Fibroblast of skin of left biceps (primary cell): ENCODE measurements around the gene GPC4.
"Not testable (repeated sequence)": the region's sequence is repeated elsewhere in the genome, so short reads cannot be mapped to it uniquely, and the experiment has no call there.

ENCODE experiments used
- DNase-seq, 2 experiments: peaks; one replicate each; pipeline ENCODE4 v3.0.0-alpha.2; 2013; ENCODE audit warnings: low read depth in 2 of 2

GPC4 gene

DNA sequence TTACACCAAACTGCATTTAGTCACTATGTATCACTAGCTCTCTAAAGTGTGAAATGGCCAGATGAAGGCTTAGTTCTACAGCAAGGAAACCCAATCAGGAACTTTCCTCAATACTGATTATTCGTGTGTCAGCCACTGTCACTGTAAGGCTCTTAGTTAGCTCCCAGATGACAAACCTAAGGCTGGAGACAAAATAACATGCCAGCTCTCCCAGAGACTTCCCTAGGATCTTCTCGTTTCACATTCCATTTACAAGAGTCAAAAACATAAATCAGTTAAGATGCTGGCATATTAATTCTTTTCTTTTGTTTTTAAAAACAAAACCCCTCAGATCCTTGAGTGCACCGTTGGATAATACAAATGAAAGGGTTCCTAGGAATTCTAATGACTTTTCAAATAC, 109.0 kb downstream of the GPC4 start:
- no peak for DNase-seq

DNA sequence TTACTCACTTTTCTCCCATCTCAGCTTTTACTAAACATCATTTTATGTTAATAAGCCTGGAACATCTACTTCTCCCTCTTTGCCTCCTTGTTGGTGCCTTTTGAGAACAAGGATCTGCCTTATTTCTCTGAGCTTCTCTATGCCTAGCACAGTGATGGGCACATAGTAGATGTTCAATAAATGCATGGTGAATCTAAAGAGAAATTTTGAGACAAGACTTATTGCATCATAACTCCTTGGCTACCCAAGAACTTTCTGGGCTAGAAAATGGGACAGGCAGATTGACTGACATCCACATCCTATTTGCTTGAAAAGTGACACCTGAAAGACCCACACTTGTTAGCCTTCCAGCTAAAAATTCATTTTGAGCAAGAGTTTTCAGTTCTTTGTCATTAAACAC, 109.9 kb downstream of the GPC4 start:
- no peak for DNase-seq

- DNase-seq: no peak
These were observed 112.4 kb downstream of the GPC4 start for GRCh38 chrX:133302775-133303445.

- DNase-seq: no peak
These were observed 114.7 kb downstream of the GPC4 start for GRCh38 chrX:133300591-133300990.

DNA sequence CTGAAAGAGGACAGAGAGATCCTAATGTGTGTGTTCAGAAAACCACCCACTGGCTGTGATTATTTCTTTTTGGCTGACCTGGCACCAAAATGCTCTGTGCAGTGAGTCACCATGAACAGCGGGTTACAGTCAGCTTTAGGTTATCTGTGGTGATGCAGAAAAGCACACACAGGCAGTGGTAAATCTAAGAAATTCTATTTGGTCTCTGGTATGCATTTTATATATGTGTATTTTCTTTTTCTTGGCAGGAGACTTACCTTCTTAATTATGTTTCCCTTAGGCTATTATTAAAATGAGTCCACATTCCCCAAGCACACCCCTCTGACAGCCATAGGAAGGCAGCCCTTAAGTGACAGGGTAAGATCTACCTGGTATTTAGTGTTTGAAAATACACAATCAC, 118.0 kb downstream of the GPC4 start:
- DNase-seq: peak; percentile 56 to 60

DNA sequence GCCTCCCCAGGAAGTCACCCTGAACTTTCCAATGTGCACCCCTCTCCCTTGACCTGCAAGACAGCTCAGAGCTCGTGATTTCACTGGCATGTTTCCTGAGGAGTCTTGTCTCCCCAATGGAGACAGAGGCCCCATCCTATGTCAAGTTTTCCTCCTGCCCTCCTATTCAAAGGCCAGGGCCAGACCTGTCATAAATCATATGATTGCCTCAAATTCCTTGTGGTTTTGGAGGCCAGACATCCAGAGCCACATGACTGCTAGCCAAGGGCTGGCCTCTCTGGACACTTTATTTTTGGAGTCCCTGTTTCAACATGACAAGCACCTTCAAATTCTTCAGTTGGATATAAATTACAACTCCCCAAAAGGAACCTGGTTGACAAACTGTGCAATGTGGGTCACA, 121.2 kb downstream of the GPC4 start:
- DNase-seq: no peak

GRCh38 chrX:133290076-133290475, 125.2 kb downstream of the GPC4 start:
- no peak for DNase-seq

DNA sequence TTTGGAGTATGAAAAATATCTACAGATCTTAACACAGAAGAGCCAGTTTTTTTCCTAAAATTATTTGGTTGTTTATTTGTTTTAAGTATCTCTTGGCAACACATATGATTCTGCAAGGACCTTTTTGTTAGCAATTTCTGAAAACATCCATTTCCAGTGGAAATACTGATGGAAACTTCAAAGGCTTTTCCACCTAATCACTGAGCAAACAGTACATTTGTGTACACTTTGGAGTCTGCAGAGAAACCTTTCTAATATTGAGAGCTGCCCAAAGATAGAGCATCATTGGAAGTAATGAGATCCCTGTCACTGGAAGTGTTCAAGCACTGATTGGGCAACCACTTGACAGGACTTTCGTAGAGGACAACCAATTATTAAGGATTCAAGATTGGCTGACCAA, 127.4 kb downstream of the GPC4 start:
- no peak for DNase-seq

DNA sequence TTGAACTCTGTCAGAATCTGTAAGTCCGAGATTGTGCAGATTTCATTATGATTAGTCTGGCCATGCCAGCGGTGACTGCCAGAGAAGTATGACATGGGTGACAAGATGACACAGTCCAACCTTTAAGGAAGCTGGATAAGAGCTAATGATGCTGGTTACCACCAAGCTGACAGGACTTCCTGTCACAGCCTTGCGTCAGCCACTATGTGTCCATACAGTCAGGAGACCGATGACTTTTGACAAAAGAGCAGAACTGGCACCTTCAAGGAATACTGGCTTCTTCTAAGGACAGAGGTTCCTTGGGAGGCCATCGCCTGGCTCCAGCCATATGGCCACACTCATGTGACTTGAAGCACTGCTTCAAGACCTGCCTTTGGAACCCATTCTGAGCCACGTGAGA, 129.9 kb downstream of the GPC4 start:
- no peak for DNase-seq

GRCh38 chrX:133279112-133279730, 136.1 kb downstream of the GPC4 start:
- not testable (repeated sequence) for DNase-seq

DNA sequence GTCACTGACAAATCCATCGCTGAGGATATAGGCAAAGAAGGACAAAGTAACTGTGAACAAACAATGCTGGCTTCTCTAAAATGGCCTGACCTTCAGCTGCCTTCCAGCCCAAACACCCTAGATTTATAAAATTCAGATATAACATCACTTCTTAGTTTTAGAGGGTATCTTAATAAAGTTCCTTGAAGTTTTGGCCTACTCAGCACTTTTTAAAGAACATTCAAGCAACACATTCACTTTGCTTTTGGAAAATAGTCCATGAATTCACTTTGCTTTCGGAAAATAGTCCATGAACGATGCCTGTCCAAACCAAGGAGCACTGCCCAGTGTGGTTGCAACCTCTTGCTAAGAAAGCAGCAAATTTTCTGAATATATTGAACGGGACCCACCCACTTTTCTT, 142.1 kb downstream of the GPC4 start:
- DNase-seq: no peak

DNA sequence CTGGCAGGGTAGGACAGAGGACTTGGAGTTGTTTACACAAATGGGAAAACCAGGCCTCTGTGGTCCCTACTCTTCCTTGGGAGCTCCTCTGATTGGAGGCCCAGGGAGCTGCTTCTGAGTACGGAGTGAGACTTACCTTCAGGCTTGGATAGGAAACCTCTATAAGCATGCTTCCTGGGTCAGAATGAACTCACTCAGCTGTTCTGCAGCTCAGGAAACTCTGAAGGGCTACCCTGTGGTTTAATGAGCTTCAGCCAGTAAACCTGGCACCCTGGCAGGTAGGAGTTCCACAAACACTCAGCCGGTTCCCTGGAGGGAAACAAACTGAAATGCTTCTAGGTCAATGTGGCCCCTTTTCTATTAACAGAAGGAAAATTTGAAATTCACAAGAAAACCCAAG, 146.1 kb downstream of the GPC4 start:
- no peak for DNase-seq

DNA sequence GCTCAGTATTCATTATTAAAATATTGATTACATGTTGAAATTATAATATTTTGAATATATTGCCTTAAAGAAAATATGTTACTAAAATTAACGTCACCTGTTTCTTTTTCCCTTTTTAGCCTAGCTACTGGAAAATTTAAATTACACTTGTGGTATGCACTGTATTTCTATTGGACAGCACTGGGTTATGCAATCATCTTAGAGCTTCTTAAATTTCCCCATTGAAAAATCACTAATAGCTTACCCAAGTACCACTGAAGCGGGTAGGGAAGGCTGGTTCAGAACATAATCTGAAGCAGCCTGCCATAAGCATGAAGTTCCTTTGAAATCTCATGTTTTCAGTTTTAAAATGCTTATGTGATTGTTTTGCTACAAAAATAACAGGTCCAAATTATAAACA, 147.7 kb downstream of the GPC4 start:
- no peak for DNase-seq

DNA sequence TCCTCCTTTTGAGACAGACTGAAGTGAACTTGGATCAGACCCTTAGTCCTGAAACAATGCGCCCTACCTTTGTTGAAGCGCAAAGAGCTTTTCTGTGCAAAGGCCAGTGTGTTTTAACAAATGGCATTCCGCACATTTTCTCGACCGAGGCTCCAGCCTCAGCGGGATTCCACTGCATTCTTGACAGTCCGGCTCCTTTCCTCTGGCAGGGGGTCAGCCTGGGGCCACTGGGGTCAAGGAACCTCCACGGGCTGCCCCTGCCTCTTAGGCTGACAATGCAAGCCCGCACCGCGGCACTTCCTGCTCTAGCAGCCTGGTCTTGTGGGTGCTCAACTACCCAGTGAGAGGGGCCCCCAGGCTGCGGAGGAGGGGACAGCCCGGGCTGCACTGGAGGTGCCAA, 150.0 kb downstream of the GPC4 start:
- no peak for DNase-seq

- peak; percentile 33 to 41 for DNase-seq
These were observed 156.8 kb downstream of the GPC4 start for GRCh38 chrX:133258481-133258880.

GRCh38 chrX:133254666-133255065, 160.6 kb downstream of the GPC4 start:
- DNase-seq: no peak

- no peak for DNase-seq
These were observed 164.1 kb downstream of the GPC4 start for GRCh38 chrX:133251204-133251603.

DNA sequence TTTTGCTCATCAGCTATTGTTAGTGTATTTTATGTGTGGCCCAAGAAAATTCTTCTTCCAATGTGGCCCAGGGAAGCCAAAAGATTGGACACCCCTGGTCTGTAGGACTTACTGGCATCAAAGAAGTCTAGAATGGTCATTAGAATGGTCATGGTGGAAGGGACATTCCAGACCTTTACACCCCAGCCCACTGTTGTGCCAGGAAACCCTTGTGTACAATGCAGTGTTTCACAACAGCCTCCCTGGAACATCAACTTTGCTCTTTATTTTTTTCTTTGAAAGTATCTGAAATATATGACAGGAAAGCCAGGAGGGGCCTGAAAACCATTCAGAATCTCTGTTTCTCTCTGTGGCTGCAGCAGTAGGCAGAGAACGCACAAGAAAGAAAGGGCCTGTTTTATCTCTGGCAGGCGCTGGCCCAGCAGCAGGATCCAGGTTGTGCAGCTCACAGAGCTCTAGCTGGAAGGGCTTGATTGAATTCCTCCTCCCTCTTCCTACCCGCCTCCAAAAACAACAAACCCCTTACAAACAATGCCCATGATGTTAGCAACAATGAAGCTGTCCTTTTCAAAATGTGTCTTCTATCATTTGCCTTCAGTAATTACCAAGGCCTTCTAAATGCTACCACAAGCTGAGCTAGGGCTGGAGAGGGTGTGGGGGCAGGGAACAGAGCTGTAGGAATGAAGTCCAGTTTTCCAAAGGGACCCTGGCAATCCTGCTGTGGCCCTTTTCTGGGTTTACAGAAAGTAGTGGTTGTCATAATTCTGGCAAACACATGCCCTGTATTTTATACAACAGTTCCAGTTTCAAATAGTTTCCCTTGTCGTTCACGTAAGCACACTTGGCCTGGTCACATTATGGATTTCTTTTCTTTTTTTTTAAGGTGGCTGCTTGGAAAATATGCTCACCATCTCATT, 164.8 kb downstream of the GPC4 start:
- DNase-seq: no peak
